Measurements from ENCODE around the gene GLIS1. TPM values are rescaled to one million over a fixed set of nuclear protein-coding genes. Genes with fewer than 3 reads are reported as not detected.

Gene GLIS1
- polyA plus RNA-seq, 1 donor (not counting 4 experiments of a cell fraction or from before 2014, with no cell fraction given), result not detected

DNA sequence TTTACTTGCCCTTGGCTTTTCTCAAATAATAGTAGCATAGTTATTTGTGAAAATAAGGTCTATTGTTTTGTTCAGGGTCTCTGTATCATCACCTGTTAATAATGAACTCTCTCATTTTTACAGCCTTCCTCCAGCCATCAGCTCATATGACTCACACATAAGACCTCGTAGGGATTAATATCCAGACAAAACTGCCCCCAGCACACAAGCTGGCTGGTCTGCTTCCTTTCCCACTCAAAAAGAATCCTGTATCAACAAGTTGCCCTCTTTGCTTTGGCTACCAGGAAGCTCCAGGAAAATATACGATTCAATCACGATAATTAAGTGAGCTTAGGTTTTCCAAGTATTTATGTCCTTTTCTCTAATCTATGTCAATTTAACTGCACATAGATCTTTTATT lies 160.6 kb downstream of the GLIS1 start:
- no peaks in the 10 kb centered on the region for H3K4me1 ChIP-seq (ENCODE audit: control insufficient read depth, extremely low read depth, insufficient read depth, low read length)
- no peak overlapping the region for H3K4me3 ChIP-seq (ENCODE audit: control insufficient read depth in 2 of 3, extremely low read depth in 1 of 3, insufficient read depth in 2 of 3, low read depth in 1 of 3, low read length in 3 of 3)
- H3K36me3 ChIP-seq (ENCODE audit: control insufficient read depth in 2 of 2, extremely low read depth in 1 of 2, insufficient read depth in 2 of 2, low read length in 2 of 2), result no peaks in the 10 kb centered on the region
- H3K9me3 ChIP-seq (ENCODE audit: control insufficient read depth, low read depth, low read length), result no peaks in the 10 kb centered on the region
- DNase-seq (ENCODE audit: low read depth, low spot score) (no peak), FAIRE-seq (no peak)
- no peak overlapping the region for H3K9ac ChIP-seq (ENCODE audit: control insufficient read depth, extremely low read depth, insufficient read depth, low read length)
- TF ChIP-seq, protein P1, sequence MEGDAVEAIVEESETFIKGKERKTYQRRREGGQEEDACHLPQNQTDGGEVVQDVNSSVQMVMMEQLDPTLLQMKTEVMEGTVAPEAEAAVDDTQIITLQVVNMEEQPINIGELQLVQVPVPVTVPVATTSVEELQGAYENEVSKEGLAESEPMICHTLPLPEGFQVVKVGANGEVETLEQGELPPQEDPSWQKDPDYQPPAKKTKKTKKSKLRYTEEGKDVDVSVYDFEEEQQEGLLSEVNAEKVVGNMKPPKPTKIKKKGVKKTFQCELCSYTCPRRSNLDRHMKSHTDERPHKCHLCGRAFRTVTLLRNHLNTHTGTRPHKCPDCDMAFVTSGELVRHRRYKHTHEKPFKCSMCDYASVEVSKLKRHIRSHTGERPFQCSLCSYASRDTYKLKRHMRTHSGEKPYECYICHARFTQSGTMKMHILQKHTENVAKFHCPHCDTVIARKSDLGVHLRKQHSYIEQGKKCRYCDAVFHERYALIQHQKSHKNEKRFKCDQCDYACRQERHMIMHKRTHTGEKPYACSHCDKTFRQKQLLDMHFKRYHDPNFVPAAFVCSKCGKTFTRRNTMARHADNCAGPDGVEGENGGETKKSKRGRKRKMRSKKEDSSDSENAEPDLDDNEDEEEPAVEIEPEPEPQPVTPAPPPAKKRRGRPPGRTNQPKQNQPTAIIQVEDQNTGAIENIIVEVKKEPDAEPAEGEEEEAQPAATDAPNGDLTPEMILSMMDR (optimal IDR thresholded peaks at IDR 0.05 in 1 of 3, IDR thresholded peaks at IDR 0.05 in 1 of 3, conservative IDR thresholded peaks at IDR 0.05 in 1 of 3; ENCODE audit: extremely low read depth in 1 of 3, insufficient read depth in 2 of 3, low read length in 3 of 3), result no peak
- TF ChIP-seq EZH2 (IDR thresholded peaks at IDR 0.05; ENCODE audit: low read length), result no peak
- dilution Hi-C loops (cut with MboI; ENCODE audit: extremely low pct_ligation_motif_present, low sequenced_read_pairs), result no loop called here
- H3K27me3 ChIP-seq (ENCODE audit: control insufficient read depth, extremely low read depth, insufficient read depth, low read length), result peaks cover 7% of the 10 kb centered on the region
- H3K79me2 ChIP-seq (ENCODE audit: control insufficient read depth, insufficient read depth, low read length), result no peaks in the 10 kb centered on the region
- H3K4me2 ChIP-seq (ENCODE audit: control insufficient read depth, extremely low read depth, insufficient read depth, low read depth, low read length), result no peak overlapping the region
- H2AFZ ChIP-seq (ENCODE audit: control insufficient read depth, low read length), result no peak overlapping the region
- no peak overlapping the region for H3K27ac ChIP-seq (ENCODE audit: control insufficient read depth, insufficient read depth, low read length)
- H3K9me1 ChIP-seq (ENCODE audit: control insufficient read depth, extremely low read depth, insufficient read depth, low read length), result no peaks in the 10 kb centered on the region
- H4K20me1 ChIP-seq (ENCODE audit: control insufficient read depth, extremely low read depth, insufficient read depth, low read length), result no peaks in the 10 kb centered on the region

DNA sequence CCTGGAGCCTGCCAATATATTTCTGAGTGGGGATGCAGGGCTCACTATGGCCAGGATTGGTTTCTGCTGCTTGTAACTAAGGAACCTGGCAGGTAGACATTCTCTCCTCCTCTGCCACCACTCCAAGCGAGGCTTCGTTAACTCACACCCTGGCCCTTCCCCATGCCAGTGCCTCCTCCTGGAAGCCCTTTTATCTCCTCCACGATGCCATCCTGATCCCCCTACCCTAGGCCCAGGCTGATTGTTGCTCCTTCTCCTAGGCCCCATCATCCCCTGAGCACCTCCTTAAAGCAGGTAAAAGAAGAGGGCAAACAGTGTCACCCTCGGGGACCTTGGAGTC lies 161.2 kb downstream of the GLIS1 start:
- Histone ChIP-seq H3K36me3 (ENCODE audit: control insufficient read depth in 2 of 2, extremely low read depth in 1 of 2, insufficient read depth in 2 of 2, low read length in 2 of 2) (no peaks in the 10 kb centered on the region), H3K4me3 (ENCODE audit: control insufficient read depth in 2 of 3, extremely low read depth in 1 of 3, insufficient read depth in 2 of 3, low read depth in 1 of 3, low read length in 3 of 3) (no peak overlapping the region), H3K9me1 (ENCODE audit: control insufficient read depth, extremely low read depth, insufficient read depth, low read length) (no peaks in the 10 kb centered on the region), H3K9ac (ENCODE audit: control insufficient read depth, extremely low read depth, insufficient read depth, low read length) (no peak overlapping the region), H3K4me1 (ENCODE audit: control insufficient read depth, extremely low read depth, insufficient read depth, low read length) (peaks cover 2% of the 10 kb centered on the region), H3K27me3 (ENCODE audit: control insufficient read depth, extremely low read depth, insufficient read depth, low read length) (peaks cover 5% of the 10 kb centered on the region), H3K4me2 (ENCODE audit: control insufficient read depth, extremely low read depth, insufficient read depth, low read depth, low read length) (no peak overlapping the region), H3K79me2 (ENCODE audit: control insufficient read depth, insufficient read depth, low read length) (no peaks in the 10 kb centered on the region), H3K9me3 (ENCODE audit: control insufficient read depth, low read depth, low read length) (no peaks in the 10 kb centered on the region), H3K27ac (ENCODE audit: control insufficient read depth, insufficient read depth, low read length) (no peak overlapping the region), H2AFZ (ENCODE audit: control insufficient read depth, low read length) (no peak overlapping the region), H4K20me1 (ENCODE audit: control insufficient read depth, extremely low read depth, insufficient read depth, low read length) (no peaks in the 10 kb centered on the region)
- TF ChIP-seq, protein P1 (optimal IDR thresholded peaks at IDR 0.05 in 1 of 3, IDR thresholded peaks at IDR 0.05 in 1 of 3, conservative IDR thresholded peaks at IDR 0.05 in 1 of 3; ENCODE audit: extremely low read depth in 1 of 3, insufficient read depth in 2 of 3, low read length in 3 of 3), result no peak
- no peak for TF ChIP-seq EZH2 (IDR thresholded peaks at IDR 0.05; ENCODE audit: low read length)
- dilution Hi-C loops (cut with MboI; ENCODE audit: extremely low pct_ligation_motif_present, low sequenced_read_pairs), result no loop called here
- FAIRE-seq (no peak), DNase-seq (ENCODE audit: low read depth, low spot score) (no peak)

Measured in keratinocyte (primary cell).